ENCODE measurements around the gene DUS1L.

GRCh38 chr17:82092628-82092994 lies 27.0 kb upstream of the DUS1L start:
- TF ChIP-seq, protein P1, sequence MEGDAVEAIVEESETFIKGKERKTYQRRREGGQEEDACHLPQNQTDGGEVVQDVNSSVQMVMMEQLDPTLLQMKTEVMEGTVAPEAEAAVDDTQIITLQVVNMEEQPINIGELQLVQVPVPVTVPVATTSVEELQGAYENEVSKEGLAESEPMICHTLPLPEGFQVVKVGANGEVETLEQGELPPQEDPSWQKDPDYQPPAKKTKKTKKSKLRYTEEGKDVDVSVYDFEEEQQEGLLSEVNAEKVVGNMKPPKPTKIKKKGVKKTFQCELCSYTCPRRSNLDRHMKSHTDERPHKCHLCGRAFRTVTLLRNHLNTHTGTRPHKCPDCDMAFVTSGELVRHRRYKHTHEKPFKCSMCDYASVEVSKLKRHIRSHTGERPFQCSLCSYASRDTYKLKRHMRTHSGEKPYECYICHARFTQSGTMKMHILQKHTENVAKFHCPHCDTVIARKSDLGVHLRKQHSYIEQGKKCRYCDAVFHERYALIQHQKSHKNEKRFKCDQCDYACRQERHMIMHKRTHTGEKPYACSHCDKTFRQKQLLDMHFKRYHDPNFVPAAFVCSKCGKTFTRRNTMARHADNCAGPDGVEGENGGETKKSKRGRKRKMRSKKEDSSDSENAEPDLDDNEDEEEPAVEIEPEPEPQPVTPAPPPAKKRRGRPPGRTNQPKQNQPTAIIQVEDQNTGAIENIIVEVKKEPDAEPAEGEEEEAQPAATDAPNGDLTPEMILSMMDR (IDR thresholded peaks at IDR 0.05; ENCODE audit: low read depth, low read length): no peak
- TF ChIP-seq EZH2phosphoT487 (IDR thresholded peaks at IDR 0.05; ENCODE audit: low read depth): no peak
